WTC11 (cell line): ENCODE results near the gene LOXL1.

ENCODE experiments used
- CTCF ChIP-seq: fragments of 200-600 bp; IDR thresholded peaks from 2 replicates; pipeline ENCODE4 v1.8.0; 2022; ENCODE audit warnings: antibody characterized with exemption
- E2F5 ChIP-seq: sonication (generic); formaldehyde crosslinking; IDR thresholded peaks from 2 replicates; pipeline ENCODE4 v1.8.1; 2022; ENCODE audit warnings: mild to moderate bottlenecking, moderate library complexity, missing genetic modification reagents
- ELF4 ChIP-seq: sonication (generic); formaldehyde crosslinking; IDR thresholded peaks from 2 replicates; pipeline ENCODE4 v1.8.1; 2022; ENCODE audit warnings: low read depth, mild to moderate bottlenecking, moderate library complexity, missing genetic modification reagents
- ESRRA ChIP-seq: sonication (generic); formaldehyde crosslinking; IDR thresholded peaks from 2 replicates; pipeline ENCODE4 v1.8.1; 2022; ENCODE audit warnings: mild to moderate bottlenecking, missing genetic modification reagents, borderline replicate concordance
- FOXP1 ChIP-seq: sonication (generic); formaldehyde crosslinking; IDR thresholded peaks from 2 replicates; pipeline ENCODE4 v1.8.0; 2022; ENCODE audit warnings: missing genetic modification reagents, mild to moderate bottlenecking, moderate library complexity, borderline replicate concordance
- IRF2 ChIP-seq: sonication (generic); formaldehyde crosslinking; IDR thresholded peaks from 2 replicates; pipeline ENCODE4 v1.8.0; 2022; ENCODE audit warnings: low read depth, missing genetic modification reagents, borderline replicate concordance
- NFYB ChIP-seq: sonication (generic); formaldehyde crosslinking; conservative IDR thresholded peaks from 2 replicates; pipeline ENCODE4 v1.8.0; 2022; ENCODE audit warnings: low read depth, missing genetic modification reagents
- NR2C2 ChIP-seq: sonication (generic); formaldehyde crosslinking; IDR thresholded peaks from 2 replicates; pipeline ENCODE4 v1.8.0; 2022; ENCODE audit warnings: mild to moderate bottlenecking, missing genetic modification reagents
- SP1 ChIP-seq: sonication (generic); formaldehyde crosslinking; conservative IDR thresholded peaks from 2 replicates; pipeline ENCODE4 v1.8.1; 2022; ENCODE audit warnings: missing genetic modification reagents
- TP53 ChIP-seq: sonication (generic); formaldehyde crosslinking; IDR thresholded peaks from 2 replicates; pipeline ENCODE4 v1.8.1; 2023; ENCODE audit warnings: mild to moderate bottlenecking, missing genetic modification reagents
- ZNF232 ChIP-seq: sonication (generic); formaldehyde crosslinking; IDR thresholded peaks from 2 replicates; pipeline ENCODE4 v1.8.0; 2022; ENCODE audit warnings: mild to moderate bottlenecking, missing genetic modification reagents
- TF ChIP-seq, protein P1 (sequence below): sonication (generic); formaldehyde crosslinking; IDR thresholded peaks from 2 replicates; pipeline ENCODE4 v1.8.1; 2023; ENCODE audit warnings: mild to moderate bottlenecking, missing genetic modification reagents, moderate library complexity
- TF ChIP-seq, protein P2 (sequence below): sonication (generic); formaldehyde crosslinking; IDR thresholded peaks from 2 replicates; pipeline ENCODE4 v1.8.1; 2023; ENCODE audit warnings: mild to moderate bottlenecking, missing genetic modification reagents, moderate library complexity
- TF ChIP-seq, protein P3 (sequence below): sonication (generic); formaldehyde crosslinking; IDR thresholded peaks from 2 replicates; pipeline ENCODE4 v1.8.0; 2022; ENCODE audit warnings: mild to moderate bottlenecking, missing genetic modification reagents

DNA sequence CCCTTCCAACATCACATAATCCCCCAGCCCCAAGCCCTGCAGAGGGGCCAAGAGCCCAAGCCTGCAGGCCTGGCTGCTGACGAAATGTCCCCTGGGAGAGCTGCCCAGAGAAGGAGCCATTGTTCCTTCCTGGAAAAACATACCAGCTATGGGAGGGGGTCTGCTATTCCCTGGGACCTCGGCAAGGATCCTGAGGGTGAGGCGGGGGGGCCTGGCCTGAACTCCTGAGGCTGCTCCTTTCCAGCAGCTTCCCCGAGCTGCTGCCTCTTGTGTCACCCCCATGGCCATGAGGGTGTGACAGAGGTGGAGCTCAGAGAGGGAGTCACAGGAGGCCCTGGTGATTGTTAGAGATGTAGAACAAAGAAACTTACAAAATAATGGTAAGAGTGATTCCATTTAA, 12.9 kb downstream of the LOXL1 start:
- no peak for TF ChIP-seq CTCF
- TF ChIP-seq NFYB (CRISPR knock-in tag), result no peak
- TF ChIP-seq IRF2 (CRISPR knock-in tag), result no peak
- no peak for TF ChIP-seq FOXP1
- no peak for TF ChIP-seq SP1 (CRISPR knock-in tag)
- no peak for TF ChIP-seq ELF4 (CRISPR knock-in tag)
- no peak for TF ChIP-seq ZNF232 (CRISPR knock-in tag)
- no peak for TF ChIP-seq E2F5
- TF ChIP-seq, protein P1, sequence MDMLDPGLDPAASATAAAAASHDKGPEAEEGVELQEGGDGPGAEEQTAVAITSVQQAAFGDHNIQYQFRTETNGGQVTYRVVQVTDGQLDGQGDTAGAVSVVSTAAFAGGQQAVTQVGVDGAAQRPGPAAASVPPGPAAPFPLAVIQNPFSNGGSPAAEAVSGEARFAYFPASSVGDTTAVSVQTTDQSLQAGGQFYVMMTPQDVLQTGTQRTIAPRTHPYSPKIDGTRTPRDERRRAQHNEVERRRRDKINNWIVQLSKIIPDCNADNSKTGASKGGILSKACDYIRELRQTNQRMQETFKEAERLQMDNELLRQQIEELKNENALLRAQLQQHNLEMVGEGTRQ (CRISPR knock-in tag), result no peak
- TF ChIP-seq, protein P2, sequence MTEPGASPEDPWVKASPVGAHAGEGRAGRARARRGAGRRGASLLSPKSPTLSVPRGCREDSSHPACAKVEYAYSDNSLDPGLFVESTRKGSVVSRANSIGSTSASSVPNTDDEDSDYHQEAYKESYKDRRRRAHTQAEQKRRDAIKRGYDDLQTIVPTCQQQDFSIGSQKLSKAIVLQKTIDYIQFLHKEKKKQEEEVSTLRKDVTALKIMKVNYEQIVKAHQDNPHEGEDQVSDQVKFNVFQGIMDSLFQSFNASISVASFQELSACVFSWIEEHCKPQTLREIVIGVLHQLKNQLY (CRISPR knock-in tag), result no peak
- TF ChIP-seq, protein P3, sequence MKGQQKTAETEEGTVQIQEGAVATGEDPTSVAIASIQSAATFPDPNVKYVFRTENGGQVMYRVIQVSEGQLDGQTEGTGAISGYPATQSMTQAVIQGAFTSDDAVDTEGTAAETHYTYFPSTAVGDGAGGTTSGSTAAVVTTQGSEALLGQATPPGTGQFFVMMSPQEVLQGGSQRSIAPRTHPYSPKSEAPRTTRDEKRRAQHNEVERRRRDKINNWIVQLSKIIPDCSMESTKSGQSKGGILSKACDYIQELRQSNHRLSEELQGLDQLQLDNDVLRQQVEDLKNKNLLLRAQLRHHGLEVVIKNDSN (CRISPR knock-in tag), result no peak
- no peak for TF ChIP-seq TP53 (CRISPR knock-in tag)
- TF ChIP-seq NR2C2, result no peak
- no peak for TF ChIP-seq ESRRA (CRISPR knock-in tag)
